Liver (tissue), 9 donors: ENCODE results near the gene OMA1. TPM values are rescaled to one million over a fixed set of nuclear protein-coding genes. Genes with fewer than 3 reads are reported as not detected.
A peak's percentile ranks its signal among the peaks of the same experiment; 100 is the strongest.

Source experiments
- DNase-seq: peaks from one replicate; pipeline ENCODE4 v3.0.0-alpha.2; 2017; ENCODE audit warnings: low spot score
- H3K27ac ChIP-seq, 2 donors: one replicate each; pipeline ENCODE4 v1.7.0; 2013; ENCODE audit warnings: inconsistent platforms in 2 of 2, low read length in 2 of 2, control low read depth in 1 of 2, low read depth in 1 of 2, mild to moderate bottlenecking in 1 of 2
- H3K27me3 ChIP-seq, 4 donors: one replicate each; pipeline versions ENCODE4 v1.6.1 to v1.7.0; 2013; ENCODE audit warnings: low read length in 3 of 4, inconsistent platforms in 1 of 4, mild to moderate bottlenecking in 1 of 4, moderate library complexity in 1 of 4; ENCODE audit not compliant: control insufficient read depth in 4 of 4, insufficient read depth in 4 of 4
- H3K36me3 ChIP-seq, 4 donors: one replicate each; pipeline versions ENCODE4 v1.6.1 to v1.7.0; 2013; ENCODE audit warnings: low read length in 3 of 4, mild to moderate bottlenecking in 3 of 4, low read depth in 1 of 4, moderate library complexity in 1 of 4; ENCODE audit not compliant: control insufficient read depth in 4 of 4, insufficient read depth in 3 of 4
- H3K4me1 ChIP-seq, 4 donors: one replicate each; pipeline versions ENCODE4 v1.6.1 to v1.7.0; 2013; ENCODE audit warnings: low read length in 3 of 4, mild to moderate bottlenecking in 3 of 4, moderate library complexity in 1 of 4; ENCODE audit not compliant: control insufficient read depth in 4 of 4, insufficient read depth in 4 of 4
- H3K4me3 ChIP-seq, 3 donors: one replicate each; pipeline versions ENCODE4 v1.6.1 to v1.7.0; 2013; ENCODE audit warnings: low read length in 3 of 3, control low read depth in 1 of 3, low read depth in 1 of 3, mild to moderate bottlenecking in 1 of 3
- H3K9ac ChIP-seq, 2 donors: one replicate each; pipeline ENCODE4 v1.7.0; 2013; ENCODE audit warnings: low read length in 2 of 2, mild to moderate bottlenecking in 2 of 2, moderate library complexity in 2 of 2, control low read depth in 1 of 2, low read depth in 1 of 2
- H3K9me3 ChIP-seq, 4 donors: one replicate each; pipeline versions ENCODE4 v1.6.1 to v1.7.0; 2013; ENCODE audit warnings: low read length in 3 of 4; ENCODE audit not compliant: control insufficient read depth in 4 of 4
- FOXA1 ChIP-seq: IDR thresholded peaks from 2 replicates; pipeline ENCODE4 v1.6.1; 2016; ENCODE audit warnings: antibody characterized with exemption
- GABPA ChIP-seq, 2 donors: IDR thresholded peaks in 1 of 2; conservative IDR thresholded peaks in 1 of 2; 2 replicates each; pipeline ENCODE4 v1.6.1; 2016; ENCODE audit warnings: antibody characterized with exemption in 2 of 2, mild to moderate bottlenecking in 1 of 2, moderate library complexity in 1 of 2
- HNF4A ChIP-seq, 2 donors: conservative IDR thresholded peaks; 2 replicates each; pipeline ENCODE4 v1.6.1; 2016; ENCODE audit warnings: antibody characterized with exemption in 2 of 2, mild to moderate bottlenecking in 2 of 2
- HNF4G ChIP-seq: IDR thresholded peaks from 2 replicates; pipeline ENCODE4 v1.6.1; 2016; ENCODE audit warnings: antibody characterized with exemption
- JUND ChIP-seq, 2 donors: IDR thresholded peaks; 2 replicates each; pipeline ENCODE4 v1.6.1; 2016; ENCODE audit warnings: antibody characterized with exemption in 2 of 2
- SP1 ChIP-seq: IDR thresholded peaks from 2 replicates; pipeline ENCODE4 v1.6.1; 2018; ENCODE audit warnings: antibody characterized with exemption, mild to moderate bottlenecking
- TAF1 ChIP-seq: conservative IDR thresholded peaks from 2 replicates; pipeline ENCODE4 v1.6.1; 2016; ENCODE audit warnings: antibody characterized with exemption, mild to moderate bottlenecking
- YY1 ChIP-seq: IDR thresholded peaks from 2 replicates; pipeline ENCODE4 v1.6.1; 2016; ENCODE audit warnings: antibody characterized with exemption, mild to moderate bottlenecking
- polyA plus RNA-seq, 2 donors: library from polyadenylated mRNA; stranded (reverse) in 1 of 2; unstranded in 1 of 2; fragments of 200-250 nt in 1 of 2; fragments of >200 nt in 1 of 2; fragmentation: Nextera tagmentation in 1 of 2; extraction: Ambion mirVana in 1 of 2; gene quantifications; one replicate each; pipeline versions ENCODE4 v1.2.1 to v1.2.3, GENCODE V29; 2013 to 2015
- total RNA-seq, 2 donors: library from RNA; depleted of rRNA; stranded (reverse); fragments of >200 nt; gene quantifications; one replicate each; pipeline ENCODE4 v1.2.3, GENCODE V29; 2014
- TF ChIP-seq, protein P1 (sequence below): fragments of 150-350 bp; IDR thresholded peaks from 2 replicates; pipeline ENCODE4 v1.5.1; 2017; ENCODE audit warnings: improper control_type of control experiment, low read depth, low read length; ENCODE audit not compliant: missing input control
- TF ChIP-seq, protein P2 (sequence below): IDR thresholded peaks from 2 replicates; pipeline ENCODE4 v1.6.1; 2016; ENCODE audit warnings: antibody characterized with exemption
- TF ChIP-seq, protein P3 (sequence below): IDR thresholded peaks from 2 replicates; pipeline ENCODE4 v1.6.1; 2016; ENCODE audit warnings: antibody characterized with exemption, mild to moderate bottlenecking
- TF ChIP-seq, protein P4 (sequence below): IDR thresholded peaks from 2 replicates; pipeline ENCODE4 v1.6.1; 2016; ENCODE audit warnings: antibody characterized with exemption
- donor health status: healthy.
- donor health status: healthy.
- donor health status: healthy.
- donor health status: healthy.
- donor health status: healthy.

OMA1 gene
- total and polyA plus RNA-seq, 4 donors, result 9.1 to 31.0 (median 16.1) TPM

DNA sequence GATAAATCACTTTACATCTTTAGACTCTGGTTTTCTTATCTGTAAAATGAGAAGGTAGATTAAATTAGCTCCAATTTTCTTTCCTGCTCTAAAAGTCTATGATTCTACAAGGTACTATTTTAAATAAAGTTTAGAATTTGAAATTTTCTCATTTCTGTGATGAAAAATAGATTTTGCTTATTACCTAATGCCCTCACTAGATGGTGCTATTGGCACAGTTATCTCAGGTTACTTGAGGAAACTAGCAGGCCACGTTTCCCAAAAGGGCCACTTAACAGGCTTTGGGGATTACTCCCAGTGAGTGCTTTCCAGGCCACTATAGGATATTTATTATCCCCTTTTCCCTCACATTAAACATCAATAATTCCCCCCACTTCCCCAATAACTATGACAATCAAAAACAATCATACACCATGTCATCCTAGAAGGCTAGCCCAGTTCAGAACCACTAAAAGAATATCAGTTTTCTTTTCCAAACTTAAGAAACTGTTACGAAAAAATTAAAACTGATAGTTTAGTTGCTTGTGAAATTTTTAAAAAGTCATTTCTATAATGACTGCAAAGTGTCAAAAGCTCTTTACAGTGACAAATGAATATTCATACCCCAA, 30.6 kb downstream of the OMA1 start (continued):
- TF ChIP-seq, protein P1, sequence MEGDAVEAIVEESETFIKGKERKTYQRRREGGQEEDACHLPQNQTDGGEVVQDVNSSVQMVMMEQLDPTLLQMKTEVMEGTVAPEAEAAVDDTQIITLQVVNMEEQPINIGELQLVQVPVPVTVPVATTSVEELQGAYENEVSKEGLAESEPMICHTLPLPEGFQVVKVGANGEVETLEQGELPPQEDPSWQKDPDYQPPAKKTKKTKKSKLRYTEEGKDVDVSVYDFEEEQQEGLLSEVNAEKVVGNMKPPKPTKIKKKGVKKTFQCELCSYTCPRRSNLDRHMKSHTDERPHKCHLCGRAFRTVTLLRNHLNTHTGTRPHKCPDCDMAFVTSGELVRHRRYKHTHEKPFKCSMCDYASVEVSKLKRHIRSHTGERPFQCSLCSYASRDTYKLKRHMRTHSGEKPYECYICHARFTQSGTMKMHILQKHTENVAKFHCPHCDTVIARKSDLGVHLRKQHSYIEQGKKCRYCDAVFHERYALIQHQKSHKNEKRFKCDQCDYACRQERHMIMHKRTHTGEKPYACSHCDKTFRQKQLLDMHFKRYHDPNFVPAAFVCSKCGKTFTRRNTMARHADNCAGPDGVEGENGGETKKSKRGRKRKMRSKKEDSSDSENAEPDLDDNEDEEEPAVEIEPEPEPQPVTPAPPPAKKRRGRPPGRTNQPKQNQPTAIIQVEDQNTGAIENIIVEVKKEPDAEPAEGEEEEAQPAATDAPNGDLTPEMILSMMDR, result peak; percentile 70

DNA sequence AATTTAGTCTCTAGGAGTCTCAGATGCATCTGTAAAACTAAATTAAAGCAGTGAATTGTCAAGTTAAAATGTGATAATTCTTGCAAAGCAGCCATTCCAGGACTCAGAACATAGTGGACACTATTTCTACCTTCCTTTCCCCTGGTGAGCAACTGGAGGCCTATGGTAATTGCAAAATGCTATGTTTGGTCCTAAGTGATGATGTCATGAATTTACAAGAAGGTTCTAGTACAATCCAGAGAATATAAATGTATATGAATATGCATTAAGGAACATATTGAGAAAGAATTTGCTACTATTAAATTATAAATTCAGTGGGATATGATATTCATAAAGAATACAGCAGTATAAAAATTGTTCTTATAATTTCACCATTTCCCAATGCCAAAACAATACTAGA, 32.6 kb downstream of the OMA1 start:
- no peaks in the 10 kb centered on the region for H3K4me1 ChIP-seq
- no peaks in the 10 kb centered on the region for H3K27me3 ChIP-seq
- H3K9ac ChIP-seq, result no peak overlapping the region
- H3K4me3 ChIP-seq, result no peak overlapping the region
- H3K36me3 ChIP-seq, result peaks cover 0 to 3% (median 2%) of the 10 kb centered on the region in 4 donors
- peaks cover 0 to 4% (median 0%) of the 10 kb centered on the region in 4 donors for H3K9me3 ChIP-seq
- H3K27ac ChIP-seq, result no peak overlapping the region
- TF ChIP-seq, protein P2, sequence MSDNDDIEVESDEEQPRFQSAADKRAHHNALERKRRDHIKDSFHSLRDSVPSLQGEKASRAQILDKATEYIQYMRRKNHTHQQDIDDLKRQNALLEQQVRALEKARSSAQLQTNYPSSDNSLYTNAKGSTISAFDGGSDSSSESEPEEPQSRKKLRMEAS, result no peak
- TF ChIP-seq TAF1 (no peak), YY1 (no peak), HNF4A (conservative IDR thresholded peaks at IDR 0.05) (no peak), JUND (IDR thresholded peaks at IDR 0.05) (no peak), GABPA (IDR thresholded peaks at IDR 0.05 in 1 of 2, conservative IDR thresholded peaks at IDR 0.05 in 1 of 2) (no peak), FOXA1 (no peak), SP1 (no peak), HNF4G (no peak)
- TF ChIP-seq, protein P3, sequence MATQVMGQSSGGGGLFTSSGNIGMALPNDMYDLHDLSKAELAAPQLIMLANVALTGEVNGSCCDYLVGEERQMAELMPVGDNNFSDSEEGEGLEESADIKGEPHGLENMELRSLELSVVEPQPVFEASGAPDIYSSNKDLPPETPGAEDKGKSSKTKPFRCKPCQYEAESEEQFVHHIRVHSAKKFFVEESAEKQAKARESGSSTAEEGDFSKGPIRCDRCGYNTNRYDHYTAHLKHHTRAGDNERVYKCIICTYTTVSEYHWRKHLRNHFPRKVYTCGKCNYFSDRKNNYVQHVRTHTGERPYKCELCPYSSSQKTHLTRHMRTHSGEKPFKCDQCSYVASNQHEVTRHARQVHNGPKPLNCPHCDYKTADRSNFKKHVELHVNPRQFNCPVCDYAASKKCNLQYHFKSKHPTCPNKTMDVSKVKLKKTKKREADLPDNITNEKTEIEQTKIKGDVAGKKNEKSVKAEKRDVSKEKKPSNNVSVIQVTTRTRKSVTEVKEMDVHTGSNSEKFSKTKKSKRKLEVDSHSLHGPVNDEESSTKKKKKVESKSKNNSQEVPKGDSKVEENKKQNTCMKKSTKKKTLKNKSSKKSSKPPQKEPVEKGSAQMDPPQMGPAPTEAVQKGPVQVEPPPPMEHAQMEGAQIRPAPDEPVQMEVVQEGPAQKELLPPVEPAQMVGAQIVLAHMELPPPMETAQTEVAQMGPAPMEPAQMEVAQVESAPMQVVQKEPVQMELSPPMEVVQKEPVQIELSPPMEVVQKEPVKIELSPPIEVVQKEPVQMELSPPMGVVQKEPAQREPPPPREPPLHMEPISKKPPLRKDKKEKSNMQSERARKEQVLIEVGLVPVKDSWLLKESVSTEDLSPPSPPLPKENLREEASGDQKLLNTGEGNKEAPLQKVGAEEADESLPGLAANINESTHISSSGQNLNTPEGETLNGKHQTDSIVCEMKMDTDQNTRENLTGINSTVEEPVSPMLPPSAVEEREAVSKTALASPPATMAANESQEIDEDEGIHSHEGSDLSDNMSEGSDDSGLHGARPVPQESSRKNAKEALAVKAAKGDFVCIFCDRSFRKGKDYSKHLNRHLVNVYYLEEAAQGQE, result no peak
- TF ChIP-seq, protein P1, result no peak
- TF ChIP-seq, protein P4, sequence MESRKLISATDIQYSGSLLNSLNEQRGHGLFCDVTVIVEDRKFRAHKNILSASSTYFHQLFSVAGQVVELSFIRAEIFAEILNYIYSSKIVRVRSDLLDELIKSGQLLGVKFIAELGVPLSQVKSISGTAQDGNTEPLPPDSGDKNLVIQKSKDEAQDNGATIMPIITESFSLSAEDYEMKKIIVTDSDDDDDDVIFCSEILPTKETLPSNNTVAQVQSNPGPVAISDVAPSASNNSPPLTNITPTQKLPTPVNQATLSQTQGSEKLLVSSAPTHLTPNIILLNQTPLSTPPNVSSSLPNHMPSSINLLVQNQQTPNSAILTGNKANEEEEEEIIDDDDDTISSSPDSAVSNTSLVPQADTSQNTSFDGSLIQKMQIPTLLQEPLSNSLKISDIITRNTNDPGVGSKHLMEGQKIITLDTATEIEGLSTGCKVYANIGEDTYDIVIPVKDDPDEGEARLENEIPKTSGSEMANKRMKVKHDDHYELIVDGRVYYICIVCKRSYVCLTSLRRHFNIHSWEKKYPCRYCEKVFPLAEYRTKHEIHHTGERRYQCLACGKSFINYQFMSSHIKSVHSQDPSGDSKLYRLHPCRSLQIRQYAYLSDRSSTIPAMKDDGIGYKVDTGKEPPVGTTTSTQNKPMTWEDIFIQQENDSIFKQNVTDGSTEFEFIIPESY, result no peak
- DNase-seq, result no peak
